Measurements from ENCODE around the gene XDH. TPM values are rescaled to one million over a fixed set of nuclear protein-coding genes. Genes with fewer than 3 reads are reported as not detected.

The XDH gene
- total and polyA plus RNA-seq, 9 of the 15 experiments (the other 6 are each of a cell fraction or from before 2014, with no cell fraction given) = 0.04 to 0.06 TPM; not detected in 7

- Histone ChIP-seq H3K4me3 (no peak overlapping the region), H3K9me1 (ENCODE audit: control insufficient read depth, insufficient read depth, low read length) (no peaks in the 10 kb centered on the region), H4K20me1 (replicated peaks; ENCODE audit: control insufficient read depth, insufficient read depth, low read length) (no peaks in the 10 kb centered on the region), H2AFZ (ENCODE audit: low read depth, low read length) (no peak overlapping the region), H3K27me3 (ENCODE audit: control insufficient read depth in 2 of 2, insufficient read depth in 2 of 2, low read length in 2 of 2) (peaks cover 0 to 10% of the 10 kb centered on the region in 2 experiments; a peak in 1 of 5 replicates), H3K4me2 (ENCODE audit: insufficient read depth, low read length) (no peak overlapping the region), H3K27ac (ENCODE audit: extremely low read depth, low read depth, low read length) (no peak overlapping the region), H3K9me3 (replicated peaks; ENCODE audit: control insufficient read depth, insufficient read depth, low read depth, low read length) (no peaks in the 10 kb centered on the region), H3K4me1 (replicated peaks in 1 of 2; ENCODE audit: control insufficient read depth in 2 of 2, insufficient read depth in 2 of 2, low read length in 2 of 2) (no peaks in the 10 kb centered on the region), H3K79me2 (ENCODE audit: control insufficient read depth, insufficient read depth, low read length) (no peaks in the 10 kb centered on the region), H3K36me3 (ENCODE audit: control insufficient read depth, insufficient read depth, low read length) (no peaks in the 10 kb centered on the region), H3K9ac (ENCODE audit: insufficient read depth in 1 of 2, low read depth in 2 of 2, low read length in 2 of 2) (no peak overlapping the region)
- DNase-seq (ENCODE audit: extremely low read depth in 1 of 4, low spot score in 3 of 4) (no peak), FAIRE-seq (no peak), ATAC-seq (no peak)
- intact Hi-C loops (cut with micrococcal nuclease) = no loop called here
- CTCF ChIA-PET (ENCODE audit: low intra/inter-chr PET ratio) = no interaction called here
- TF ChIP-seq, protein P1, sequence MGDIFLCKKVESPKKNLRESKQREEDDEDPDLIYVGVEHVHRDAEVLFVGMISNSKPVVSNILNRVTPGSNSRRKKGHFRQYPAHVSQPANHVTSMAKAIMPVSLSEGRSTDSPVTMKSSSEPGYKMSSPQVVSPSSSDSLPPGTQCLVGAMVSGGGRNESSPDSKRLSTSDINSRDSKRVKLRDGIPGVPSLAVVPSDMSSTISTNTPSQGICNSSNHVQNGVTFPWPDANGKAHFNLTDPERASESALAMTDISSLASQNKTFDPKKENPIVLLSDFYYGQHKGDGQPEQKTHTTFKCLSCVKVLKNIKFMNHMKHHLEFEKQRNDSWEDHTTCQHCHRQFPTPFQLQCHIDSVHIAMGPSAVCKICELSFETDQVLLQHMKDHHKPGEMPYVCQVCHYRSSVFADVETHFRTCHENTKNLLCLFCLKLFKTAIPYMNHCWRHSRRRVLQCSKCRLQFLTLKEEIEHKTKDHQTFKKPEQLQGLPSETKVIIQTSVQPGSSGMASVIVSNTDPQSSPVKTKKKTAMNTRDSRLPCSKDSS (IDR thresholded peaks at IDR 0.05; ENCODE audit: low read depth, partially characterized antibody) = no peak
- TF ChIP-seq ARID2 (IDR thresholded peaks at IDR 0.05) = no peak
- TF ChIP-seq ESRRA (IDR thresholded peaks at IDR 0.05; ENCODE audit: borderline replicate concordance, low read depth) = no peak
- no peak for TF ChIP-seq ESRRB (CRISPR knock-in tag; IDR thresholded peaks at IDR 0.05; ENCODE audit: borderline replicate concordance)
- no peak for TF ChIP-seq SIN3B (IDR thresholded peaks at IDR 0.05; ENCODE audit: low read depth)
- TF ChIP-seq TRIM28 (IDR thresholded peaks at IDR 0.05) = no peak
- no peak for TF ChIP-seq ZNF609 (CRISPR knock-in tag; IDR thresholded peaks at IDR 0.05; ENCODE audit: borderline replicate concordance)
- no peak for TF ChIP-seq FOXJ3 (CRISPR knock-in tag; IDR thresholded peaks at IDR 0.05)
- no peak for TF ChIP-seq SNRNP70 (optimal IDR thresholded peaks at IDR 0.05; ENCODE audit: low read depth, low read length)
- TF ChIP-seq ZNF75A (CRISPR knock-in tag; IDR thresholded peaks at IDR 0.05) = no peak
- no peak for TF ChIP-seq FOXP1 (CRISPR knock-in tag; IDR thresholded peaks at IDR 0.05)
- TF ChIP-seq TCF15 (CRISPR knock-in tag; IDR thresholded peaks at IDR 0.05) = no peak
- TF ChIP-seq PHTF2 (CRISPR knock-in tag; IDR thresholded peaks at IDR 0.05) = no peak
- no TSS peak for BruUV-seq (replicated peaks)
- in situ Hi-C loops (cut with MboI) = no loop called here
- WGBS (ENCODE audit: insufficient coverage, low coverage, missing lambda C conversion rate) = 2% methylated on average over 2 of the region's 2 CpGs
- POLR2A ChIA-PET = interaction anchor here (0.7 kb wide), 1 partner anchor 731 kb away, joined by 3 read pairs; no protein-coding TSS in a partner anchor
Measured at GRCh38 chr2:31353179-31353578, 61.4 kb downstream of the XDH start.

Measured in K562 (cell line).